Upper lobe of left lung (tissue), 4 donors: ENCODE results near the gene PARP16.

Experiments
- CTCF ChIP-seq, 6 experiments: fragments of 450-650 bp in 4 of 6; fragments of 200-600 bp in 2 of 6; sonication (generic) in 2 of 6; IDR thresholded peaks; one replicate each; pipeline ENCODE4 v1.5.1; 2016 to 2019; ENCODE audit warnings: antibody characterized with exemption in 6 of 6
- EP300 ChIP-seq, 4 donors: sonication (generic); formaldehyde crosslinking; IDR thresholded peaks; one replicate each; pipeline ENCODE4 v1.5.1; 2017; ENCODE audit warnings: antibody characterized with exemption in 4 of 4, control low read depth in 2 of 4
- POLR2A ChIP-seq, 4 donors: fragments of 450-650 bp; IDR thresholded peaks; one replicate each; pipeline ENCODE4 v1.5.1; 2016 to 2017; ENCODE audit warnings: antibody characterized with exemption in 4 of 4, mild to moderate bottlenecking in 2 of 4
- POLR2AphosphoS5 ChIP-seq, 2 donors: sonication (generic); formaldehyde crosslinking; IDR thresholded peaks; one replicate each; pipeline ENCODE4 v1.5.1; 2017; ENCODE audit warnings: antibody characterized with exemption in 2 of 2

- TF ChIP-seq CTCF (IDR thresholded peaks at IDR 0.05) (no peak), POLR2A (IDR thresholded peaks at IDR 0.05) (no peak), POLR2AphosphoS5 (IDR thresholded peaks at IDR 0.05) (no peak), EP300 (IDR thresholded peaks at IDR 0.05) (no peak)
These were observed 11.5 kb downstream of the PARP16 start for GRCh38 chr15:65275104-65275727.
